ENCODE measurements around the gene CETP.
"Not testable (repeated sequence)": the region's sequence is repeated elsewhere in the genome, so short reads cannot be mapped to it uniquely, and the experiment has no call there.

CETP gene

GRCh38 chr16:56934599-56935145 is 27.1 kb upstream of the CETP start:
- not testable (repeated sequence) for DNase-seq (ENCODE audit: low read depth)

GRCh38 chr16:56935201-56935600 is 26.5 kb upstream of the CETP start:
- DNase-seq (ENCODE audit: low read depth): no peak

- DNase-seq (ENCODE audit: low read depth): no peak
Observed at GRCh38 chr16:56936491-56936890, 25.3 kb upstream of the CETP start.

- no peak for DNase-seq (ENCODE audit: low read depth)
Observed at GRCh38 chr16:56936950-56937349, 24.8 kb upstream of the CETP start.

DNA sequence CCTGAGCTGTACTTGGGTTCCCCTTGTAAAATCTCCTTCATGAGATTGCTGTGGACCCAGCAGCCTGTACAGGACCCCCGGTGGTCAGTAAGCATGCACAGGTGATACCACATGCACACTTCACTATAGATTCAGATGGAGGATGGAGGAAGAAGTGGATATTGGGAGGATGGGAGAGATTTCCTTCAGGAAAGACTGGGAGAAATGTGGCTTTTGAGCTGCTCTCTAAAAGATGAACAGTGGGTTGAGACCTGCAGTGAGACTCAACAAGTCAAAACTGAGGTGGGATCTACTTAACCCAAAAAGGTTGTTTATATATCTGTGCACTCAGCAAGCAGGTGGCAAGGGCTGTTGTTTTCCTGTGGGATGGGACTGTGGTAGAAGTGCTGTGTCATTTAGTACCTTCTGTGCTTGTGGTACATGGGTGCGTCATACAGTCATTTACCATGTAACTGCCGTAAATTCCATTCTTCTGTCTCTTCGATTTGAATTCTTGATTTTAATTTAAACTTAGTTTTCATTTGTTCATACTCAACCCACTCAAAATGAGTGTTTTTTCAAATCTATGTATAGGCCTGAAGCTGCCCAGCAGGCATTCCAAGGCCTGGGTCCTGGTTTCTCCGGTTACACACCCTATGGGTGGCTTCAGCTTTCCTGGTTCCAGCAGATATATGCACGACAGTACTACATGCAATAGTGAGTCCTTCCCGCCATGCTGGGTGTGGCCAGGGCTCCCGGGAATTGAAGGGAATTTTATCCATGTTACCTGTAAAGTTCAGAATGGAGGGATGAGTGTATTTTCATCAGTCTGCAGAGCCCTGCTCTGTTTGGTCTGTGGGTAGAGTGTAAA is 22.9 kb upstream of the CETP start:
- no peak for DNase-seq (ENCODE audit: low read depth)

DNA sequence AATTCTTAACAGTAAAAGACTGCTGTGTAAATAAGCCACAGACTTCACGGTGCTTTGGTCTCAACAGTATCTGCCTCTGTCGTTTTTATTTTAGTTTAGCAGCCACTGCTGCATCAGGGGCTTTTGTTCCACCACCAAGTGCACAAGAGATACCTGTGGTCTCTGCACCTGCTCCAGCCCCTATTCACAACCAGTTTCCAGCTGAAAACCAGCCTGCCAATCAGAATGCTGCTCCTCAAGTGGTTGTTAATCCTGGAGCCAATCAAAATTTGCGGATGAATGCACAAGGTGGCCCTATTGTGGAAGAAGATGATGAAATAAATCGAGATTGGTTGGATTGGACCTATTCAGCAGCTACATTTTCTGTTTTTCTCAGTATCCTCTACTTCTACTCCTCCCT is 21.9 kb upstream of the CETP start:
- DNase-seq (ENCODE audit: low read depth): no peak

DNA sequence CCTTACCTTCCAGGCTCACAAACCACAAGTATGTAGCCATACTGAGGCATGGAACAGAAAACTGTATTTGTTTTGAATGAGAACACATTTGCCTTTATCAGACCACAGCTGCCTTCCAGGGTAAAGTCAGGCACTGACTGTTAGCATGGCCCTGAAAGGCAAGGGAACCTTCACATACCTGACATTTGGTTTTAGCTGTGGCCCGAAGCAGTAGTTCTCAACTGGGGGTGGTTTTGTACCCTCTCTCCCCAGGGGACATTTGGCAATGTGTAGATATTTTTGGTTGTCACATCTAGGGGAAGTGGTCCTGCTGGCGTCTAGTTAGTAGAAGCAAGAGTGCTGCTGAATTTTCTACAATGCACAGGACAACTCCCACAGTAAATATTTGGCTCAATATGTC is 20.7 kb upstream of the CETP start:
- DNase-seq (ENCODE audit: low read depth): no peak

DNA sequence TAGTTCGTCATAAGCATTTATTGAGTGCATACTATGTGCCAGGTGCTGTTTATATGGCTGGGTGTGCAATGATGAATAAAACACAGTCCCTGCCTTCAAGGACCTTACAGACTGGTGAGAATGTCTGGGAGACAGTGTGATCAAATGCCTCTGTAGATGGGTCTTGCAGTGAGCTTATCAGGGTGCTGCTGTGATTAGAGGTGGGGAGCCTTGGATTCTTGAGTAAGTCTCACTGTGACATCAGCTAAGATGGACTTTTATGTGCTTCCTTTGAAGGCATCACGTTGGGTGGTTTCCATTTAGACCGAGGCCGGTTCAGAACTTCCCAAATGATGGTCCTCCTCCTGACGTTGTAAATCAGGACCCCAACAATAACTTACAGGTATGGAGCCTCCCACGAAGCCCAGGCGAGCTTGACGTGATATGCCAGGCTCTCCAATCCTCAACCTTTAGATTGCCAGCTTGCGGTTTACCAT is 19.9 kb upstream of the CETP start:
- DNase-seq (ENCODE audit: low read depth): no peak

DNA sequence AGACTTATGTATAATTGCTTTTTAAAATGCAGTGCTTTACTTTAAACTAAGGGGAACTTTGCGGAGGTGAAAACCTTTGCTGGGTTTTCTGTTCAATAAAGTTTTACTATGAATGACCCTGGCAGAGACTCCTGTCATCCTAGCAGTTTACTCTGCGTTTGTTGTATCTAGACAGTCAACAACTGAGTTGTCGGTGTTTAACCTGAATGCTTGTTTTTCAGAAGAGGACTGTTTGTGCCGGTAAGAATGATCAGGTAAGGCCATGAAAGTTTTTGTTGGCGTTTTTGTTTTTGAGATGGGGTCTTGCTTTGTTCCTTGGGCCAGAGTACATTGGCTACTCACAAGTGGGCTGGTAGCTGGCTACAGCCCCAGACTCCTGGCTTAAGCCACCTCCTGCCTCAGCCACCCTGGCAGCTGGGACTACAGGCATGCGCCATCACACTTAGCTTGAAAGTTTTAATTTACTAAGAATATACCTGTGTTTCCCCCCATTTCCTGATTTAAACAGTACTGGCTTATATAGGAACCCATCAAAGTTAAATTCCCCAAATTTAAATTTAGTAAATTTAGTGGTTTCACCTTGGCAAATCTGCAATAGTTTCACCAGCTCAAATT is 17.9 kb upstream of the CETP start:
- DNase-seq (ENCODE audit: low read depth): no peak

GRCh38 chr16:56944954-56945839 is 16.6 kb upstream of the CETP start:
- DNase-seq (ENCODE audit: low read depth): no peak

GRCh38 chr16:56945847-56946527 is 15.8 kb upstream of the CETP start:
- DNase-seq (ENCODE audit: low read depth): no peak

GRCh38 chr16:56946767-56947603 is 14.8 kb upstream of the CETP start:
- no peak for DNase-seq (ENCODE audit: low read depth)

- no peak for DNase-seq (ENCODE audit: low read depth)
Observed at GRCh38 chr16:56947604-56947995, 14.2 kb upstream of the CETP start.

- no peak for DNase-seq (ENCODE audit: low read depth)
Observed at GRCh38 chr16:56948234-56948633, 13.5 kb upstream of the CETP start.

GRCh38 chr16:56950051-56950450 is 11.7 kb upstream of the CETP start:
- no peak for DNase-seq (ENCODE audit: low read depth)

GRCh38 chr16:56950455-56950854 is 11.3 kb upstream of the CETP start:
- no peak for DNase-seq (ENCODE audit: low read depth)

- DNase-seq (ENCODE audit: low read depth): no peak
Observed at GRCh38 chr16:56950881-56951771, 10.6 kb upstream of the CETP start.

- DNase-seq (ENCODE audit: low read depth): no peak
Observed at GRCh38 chr16:56953006-56953405, 8.7 kb upstream of the CETP start.

- no peak for DNase-seq (ENCODE audit: low read depth)
Observed at GRCh38 chr16:56956076-56956475, 5.7 kb upstream of the CETP start.

DNA sequence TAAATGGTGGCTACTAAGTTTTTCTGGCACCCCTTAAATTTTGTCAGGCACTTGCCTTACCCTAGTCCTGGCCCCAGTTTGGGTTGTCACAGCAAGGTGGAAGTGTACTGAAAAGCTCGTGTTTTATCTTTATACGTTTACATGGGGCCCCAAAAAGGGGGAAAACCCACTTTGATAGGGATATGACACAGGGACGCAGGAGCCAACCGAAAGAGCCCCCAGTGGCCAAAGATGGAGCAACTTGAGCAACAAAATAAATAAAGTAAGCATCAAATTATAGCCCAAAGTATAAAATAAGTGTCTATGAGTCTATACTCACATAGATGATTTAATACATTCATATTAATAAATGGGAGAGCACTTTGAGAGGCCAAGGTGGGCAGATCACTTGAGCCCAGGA is 5.0 kb upstream of the CETP start:
- DNase-seq (ENCODE audit: low read depth): no peak

Data from stimulated activated CD8-positive, alpha-beta memory T cell treated with anti-CD3 and anti-CD28 coated beads, Interleukin-12 subunit alpha, Interleukin-12 subunit beta, amount 100 ng/mL, for 1 hour (primary cell).